GM19099 (cell line): ENCODE results near the gene RGP1.
A peak's percentile ranks its signal among the peaks of the same experiment; 100 is the strongest.

Source experiments
- POLR2A ChIP-seq: IDR thresholded peaks from 3 replicates; pipeline ENCODE4 v1.6.1; 2011; ENCODE audit warnings: low read depth; ENCODE audit not compliant: insufficient read length; ENCODE audit errors: extremely low read depth

The RGP1 gene

DNA sequence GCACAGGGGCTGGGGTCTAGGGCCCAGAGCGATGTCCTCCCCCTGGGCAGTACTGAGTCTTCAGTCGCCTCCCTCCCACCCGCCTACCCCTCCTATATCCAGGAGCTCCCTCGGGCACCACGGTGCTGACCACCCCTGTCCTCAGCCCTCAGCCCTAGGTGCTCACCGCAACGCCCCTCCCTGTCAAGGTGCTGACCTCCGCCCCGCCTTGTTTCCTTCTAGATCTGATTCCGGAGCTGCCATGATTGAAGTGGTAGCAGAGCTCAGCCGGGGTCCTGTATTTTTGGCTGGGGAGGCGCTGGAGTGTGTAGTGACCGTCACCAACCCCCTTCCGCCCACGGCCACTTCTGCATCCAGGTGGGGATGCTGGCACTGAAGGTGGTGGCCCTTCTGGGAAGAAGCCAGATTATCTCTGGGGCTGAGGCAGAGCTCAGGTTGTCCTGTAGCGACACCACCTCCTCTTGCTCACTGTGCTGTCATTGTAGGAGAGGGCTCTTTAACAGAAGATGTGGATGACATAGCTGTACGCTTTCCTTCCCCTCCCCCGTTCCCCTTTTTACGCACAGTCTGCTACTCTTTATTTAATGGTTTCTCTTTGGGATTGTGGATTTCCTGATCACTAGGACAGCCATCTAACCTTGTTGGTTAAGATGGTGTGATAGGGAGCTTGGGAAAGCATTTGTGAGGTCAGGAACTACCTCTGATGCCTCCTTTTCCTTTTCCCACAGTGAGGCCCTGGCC, 598 bp downstream of the RGP1 start:
- no peak for TF ChIP-seq POLR2A

DNA sequence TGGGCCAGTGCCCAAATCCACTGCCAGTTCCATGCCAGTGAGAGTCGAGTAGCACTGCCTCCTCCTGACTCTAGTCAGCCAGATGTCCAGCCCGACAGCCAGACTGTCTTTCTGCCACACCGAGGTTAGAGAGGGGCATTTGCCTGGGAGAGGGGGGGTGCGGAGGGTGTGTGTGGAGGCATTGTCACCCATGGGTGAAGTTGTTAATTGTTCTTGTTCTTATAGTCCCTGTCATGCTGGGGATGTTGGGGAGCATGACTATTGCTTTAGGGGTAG, 1.1 kb downstream of the RGP1 start:
- TF ChIP-seq POLR2A, result no peak

DNA sequence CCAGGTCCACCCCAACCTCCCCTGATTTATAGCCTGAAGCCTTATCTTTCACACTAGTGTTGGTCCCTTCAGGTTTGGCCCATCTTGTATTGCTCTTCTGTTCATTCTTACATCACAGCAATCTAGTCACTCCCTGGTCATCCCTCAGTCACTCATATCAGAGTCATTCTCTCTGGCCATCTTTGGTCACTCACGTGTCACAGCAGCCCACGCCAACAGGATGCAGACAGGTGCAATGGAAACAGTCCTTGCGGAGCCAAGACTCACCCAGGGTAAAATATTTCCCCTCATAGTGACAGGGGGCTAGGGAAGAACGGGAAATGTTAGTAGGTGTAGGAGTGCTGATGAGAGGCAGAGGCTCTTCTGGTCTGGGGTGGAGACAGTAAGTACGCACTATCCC, 4.4 kb downstream of the RGP1 start:
- no peak for TF ChIP-seq POLR2A

DNA sequence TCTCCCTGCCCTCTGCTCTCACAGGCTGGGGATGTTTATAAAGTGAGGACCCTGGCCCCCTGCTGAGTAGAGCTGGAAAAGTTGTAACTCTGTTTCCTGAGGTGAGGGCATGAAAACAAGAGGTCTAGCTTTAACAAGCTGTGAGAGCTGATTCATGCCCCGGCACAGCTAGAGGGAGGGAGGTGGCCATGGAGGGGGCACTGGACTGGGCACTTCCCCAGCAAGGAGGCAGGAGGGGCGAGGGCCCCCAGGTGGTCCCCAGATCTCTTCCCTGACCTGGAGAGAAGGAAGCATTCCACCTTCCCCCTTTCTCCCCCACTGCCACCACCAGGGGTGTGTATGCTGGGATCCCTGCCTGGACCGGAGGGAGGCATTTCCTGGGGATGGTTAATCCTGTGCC, 5.2 kb downstream of the RGP1 start, which contains the start of gene MSMP:
Gene MSMP (minus strand): TSS at position 13 of the 400 bp plus-strand sequence. CDS start 147 bp downstream, outside the sequence.
- TF ChIP-seq POLR2A, result no peak

DNA sequence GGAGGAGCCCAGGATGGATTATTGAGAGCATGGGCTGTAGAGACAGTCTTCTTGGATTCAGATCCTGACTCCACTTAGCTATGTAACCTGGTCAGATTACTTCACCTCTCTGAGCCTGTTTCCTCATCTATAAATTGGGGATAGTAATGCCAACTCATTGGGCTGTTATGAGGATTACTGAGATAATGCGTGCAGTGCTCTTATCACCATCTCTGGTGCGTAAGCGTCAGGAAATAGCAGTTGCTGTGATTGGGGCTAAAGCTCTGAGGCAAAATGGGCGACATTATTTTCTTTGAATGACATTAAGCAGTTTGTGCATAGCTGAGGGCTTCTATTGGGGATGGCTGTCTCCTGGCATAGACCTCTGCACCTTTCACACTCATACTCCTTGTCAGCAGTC, 6.0 kb downstream of the RGP1 start:
- no peak for TF ChIP-seq POLR2A

DNA sequence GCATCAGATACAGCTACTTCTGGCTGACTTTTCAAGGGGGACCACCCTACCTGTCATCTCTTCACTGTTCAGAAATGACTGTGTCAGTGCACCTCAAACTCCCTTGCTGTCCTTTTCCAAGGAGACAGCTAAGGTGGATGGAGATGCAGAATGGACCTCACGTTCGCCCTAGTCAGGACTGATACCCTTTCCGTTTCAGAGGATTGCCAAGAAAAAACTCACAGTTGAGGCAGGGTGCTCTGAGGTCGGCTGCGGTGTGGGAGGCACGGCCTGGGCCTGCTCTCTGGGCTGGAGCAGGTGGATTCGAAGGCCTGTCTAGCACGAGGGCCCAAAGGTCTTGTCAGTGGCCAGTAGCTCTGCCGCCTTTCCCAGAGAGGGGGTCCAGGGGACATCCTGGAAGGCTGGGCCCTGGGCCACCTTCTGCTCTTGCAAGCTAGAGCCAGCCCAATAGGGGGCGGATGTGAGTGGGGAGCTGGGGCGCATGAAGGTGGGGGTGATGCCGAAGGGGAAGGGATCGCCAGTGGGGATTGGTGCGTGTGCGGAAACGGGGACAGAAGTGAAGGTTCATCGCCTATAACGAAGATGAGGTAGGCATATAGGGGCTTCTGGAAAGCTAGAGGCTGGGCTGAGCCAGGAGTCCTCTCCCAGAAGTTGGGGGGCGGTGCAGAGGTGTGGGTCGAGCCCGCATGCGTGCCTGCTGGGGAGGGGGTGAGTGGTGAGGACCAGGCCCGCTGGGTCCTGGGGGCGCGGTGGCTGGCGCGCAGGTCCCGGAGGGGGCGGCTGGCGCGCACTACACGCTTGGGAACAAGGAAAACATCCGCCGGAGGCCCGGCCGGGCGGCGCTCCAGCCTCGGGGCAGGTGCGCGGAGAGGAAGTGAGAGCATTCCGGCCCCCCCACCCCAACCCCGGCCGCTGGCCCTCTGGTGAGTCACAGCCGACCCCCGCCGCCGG, 7.5 kb downstream of the RGP1 start:
- no peak for TF ChIP-seq POLR2A

DNA sequence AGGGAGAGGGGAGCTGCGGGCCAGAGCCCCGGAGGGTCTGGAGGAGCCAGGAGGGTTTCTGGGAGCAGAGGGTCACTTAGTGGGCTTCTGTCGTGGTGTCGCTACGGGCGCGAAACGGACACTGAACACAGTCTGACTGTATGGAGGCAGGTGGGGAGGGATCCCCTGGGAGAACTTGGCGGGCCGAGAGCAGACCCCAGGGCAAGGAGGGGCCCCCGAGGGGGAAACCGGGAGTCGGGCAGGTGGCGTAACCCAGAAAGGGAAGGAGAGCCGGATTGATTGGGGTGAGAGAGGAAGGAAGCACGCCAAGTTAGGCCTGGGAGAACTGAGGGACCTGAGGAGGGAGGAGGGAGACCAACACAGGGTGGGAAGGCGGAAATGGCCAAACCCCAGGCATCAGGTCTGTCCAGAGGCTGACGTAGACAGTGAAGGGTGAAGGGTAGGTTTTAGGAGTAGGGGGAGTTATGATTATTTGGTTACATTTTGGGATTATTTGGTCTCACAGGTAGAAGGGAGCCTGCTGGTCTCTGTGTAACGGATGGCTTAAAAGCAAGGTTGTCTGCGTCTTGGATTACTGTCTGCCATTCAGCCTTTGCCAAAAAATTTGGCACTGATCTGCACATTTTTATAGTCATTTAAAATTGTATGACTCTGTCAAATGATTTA, 8.3 kb downstream of the RGP1 start:
- peak; percentile 34 for TF ChIP-seq POLR2A

DNA sequence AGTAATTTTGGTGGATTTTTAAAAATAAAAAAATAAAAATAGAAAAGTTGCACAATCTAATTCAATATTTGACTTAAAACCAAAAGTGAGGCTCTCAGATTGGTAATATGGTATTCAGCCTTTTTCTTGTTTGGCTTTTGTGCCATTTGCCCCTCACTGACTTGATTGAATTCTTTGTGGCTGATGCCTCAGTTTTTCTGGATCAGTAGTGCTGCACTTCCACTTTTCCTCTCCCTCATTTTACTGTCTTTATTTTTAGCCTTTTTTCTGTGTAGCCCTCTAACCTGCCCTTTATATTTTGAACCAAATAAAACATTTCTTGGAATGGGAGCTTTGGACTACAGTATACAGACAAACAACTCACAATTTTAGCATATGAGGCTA, 8.8 kb downstream of the RGP1 start:
- no peak for TF ChIP-seq POLR2A

DNA sequence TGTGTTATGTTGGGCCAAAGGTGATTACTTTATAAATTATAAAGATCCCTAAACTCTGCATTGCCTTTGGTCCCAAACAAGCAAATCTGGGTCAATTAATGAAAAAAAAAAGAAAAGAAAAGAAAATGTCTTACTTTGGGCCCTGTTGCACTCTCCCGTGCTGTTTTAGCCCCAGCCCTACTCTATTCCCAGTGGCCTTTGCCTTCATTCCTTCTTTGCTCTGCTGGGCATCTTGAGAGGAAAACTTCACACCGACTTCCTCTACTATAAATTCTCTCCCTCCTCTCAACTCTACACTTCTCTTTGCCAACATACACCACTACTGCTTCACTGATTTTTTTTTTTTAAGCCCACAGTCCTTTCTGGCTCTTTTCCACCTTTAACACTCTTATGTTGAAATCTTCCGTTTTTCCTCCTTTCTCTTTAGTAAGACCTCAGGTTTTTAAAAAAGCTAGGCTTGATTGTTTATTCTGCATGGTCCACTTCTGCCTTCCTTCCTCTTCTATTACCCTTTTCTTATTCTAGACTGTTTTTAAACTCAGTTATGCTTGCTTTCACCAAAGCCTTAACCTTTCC, 9.5 kb downstream of the RGP1 start:
- no peak for TF ChIP-seq POLR2A

DNA sequence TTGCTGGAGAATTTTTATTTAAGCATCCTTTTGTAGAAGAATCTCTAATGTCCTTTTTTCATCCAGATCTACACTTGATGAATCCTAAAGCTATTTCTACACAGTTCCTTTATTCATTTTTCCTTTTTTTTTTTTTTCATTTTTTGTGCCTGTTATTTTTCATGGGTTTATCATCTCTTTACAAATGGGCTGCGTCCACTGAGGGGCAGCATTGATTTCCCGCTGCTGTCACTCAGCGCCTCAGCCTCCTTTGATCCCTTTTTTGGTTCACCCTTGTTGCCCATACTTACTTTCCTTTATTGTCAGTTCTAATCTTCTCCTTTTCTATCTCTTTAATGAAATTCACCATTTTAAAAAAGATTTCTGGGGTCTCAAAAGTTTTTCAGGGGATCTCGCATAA, 10.7 kb downstream of the RGP1 start:
- TF ChIP-seq POLR2A, result no peak

DNA sequence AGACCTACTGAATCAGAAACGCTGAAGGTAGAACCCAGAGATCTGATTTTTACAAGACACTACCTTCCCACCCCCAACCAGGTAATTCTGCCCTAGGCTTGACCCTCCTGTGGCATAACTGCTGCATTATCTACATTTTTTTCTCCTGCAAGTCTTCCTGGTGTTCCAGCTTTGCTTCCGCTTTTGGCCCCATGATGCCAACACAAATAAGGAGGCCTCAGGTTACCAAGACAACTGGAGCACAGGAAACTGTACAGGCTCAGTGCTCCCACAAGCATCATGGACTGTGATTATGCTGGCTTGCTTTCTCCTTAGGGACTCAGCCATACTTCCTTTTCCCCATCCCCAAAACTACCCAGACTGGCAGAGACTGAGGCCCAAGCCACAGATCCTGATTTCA, 11.6 kb downstream of the RGP1 start:
- no peak for TF ChIP-seq POLR2A

DNA sequence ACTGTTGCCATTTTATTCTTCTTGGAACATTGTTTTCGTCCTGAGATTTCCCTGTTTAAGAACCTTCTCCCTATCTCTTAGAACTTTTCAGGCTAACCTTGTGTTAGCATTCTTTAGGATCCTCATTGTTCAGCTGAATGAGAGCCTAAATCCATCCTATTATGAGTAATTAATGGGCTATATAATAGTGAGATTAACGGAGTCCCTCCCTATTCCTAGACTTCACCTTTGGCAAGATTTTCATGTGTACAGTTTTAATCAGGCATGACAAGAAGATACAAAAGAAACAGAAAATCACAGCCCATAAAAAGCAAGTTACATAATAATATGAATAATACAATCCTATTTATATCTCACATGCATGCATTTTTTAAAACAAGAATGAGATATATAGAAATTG, 14.1 kb downstream of the RGP1 start:
- no peak for TF ChIP-seq POLR2A

DNA sequence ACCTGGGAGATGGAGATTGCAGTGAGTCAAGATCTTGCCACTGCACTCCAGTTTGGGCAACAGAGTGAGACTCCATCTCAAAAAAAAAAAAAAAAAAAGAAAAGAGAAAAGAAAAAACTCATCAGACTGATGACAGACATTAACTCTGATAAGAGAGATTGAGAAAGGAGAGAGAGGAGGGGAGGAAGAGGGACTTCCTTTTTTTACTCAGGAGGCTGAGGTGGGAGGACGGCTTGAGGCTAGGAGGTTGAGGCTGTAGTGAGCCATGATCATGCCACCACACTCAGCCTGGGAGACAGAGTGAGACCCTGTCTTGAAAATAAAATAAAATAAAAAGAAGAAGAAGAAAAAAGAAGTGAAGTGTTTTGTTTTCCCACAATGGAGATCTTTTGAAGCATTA, 14.7 kb downstream of the RGP1 start:
- TF ChIP-seq POLR2A, result no peak

DNA sequence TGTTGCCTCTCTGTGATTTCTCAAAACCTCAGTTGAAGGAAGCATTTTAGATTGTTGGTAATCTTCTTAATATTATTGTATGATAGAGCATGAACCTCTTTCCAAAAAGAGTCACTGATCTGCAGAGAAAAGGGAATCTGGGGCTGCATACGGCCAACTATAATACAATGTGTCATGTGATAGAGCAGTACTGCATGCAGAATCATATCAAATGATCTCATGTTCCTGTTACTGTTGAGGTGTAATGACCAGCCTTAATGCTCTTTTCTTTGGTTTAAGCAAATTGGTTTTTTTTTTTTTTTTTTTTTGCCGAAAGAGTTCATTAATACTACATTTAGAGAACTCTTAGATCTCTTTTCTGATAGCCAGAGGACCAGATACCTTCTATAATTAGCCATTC, 17.9 kb downstream of the RGP1 start:
- TF ChIP-seq POLR2A, result no peak

DNA sequence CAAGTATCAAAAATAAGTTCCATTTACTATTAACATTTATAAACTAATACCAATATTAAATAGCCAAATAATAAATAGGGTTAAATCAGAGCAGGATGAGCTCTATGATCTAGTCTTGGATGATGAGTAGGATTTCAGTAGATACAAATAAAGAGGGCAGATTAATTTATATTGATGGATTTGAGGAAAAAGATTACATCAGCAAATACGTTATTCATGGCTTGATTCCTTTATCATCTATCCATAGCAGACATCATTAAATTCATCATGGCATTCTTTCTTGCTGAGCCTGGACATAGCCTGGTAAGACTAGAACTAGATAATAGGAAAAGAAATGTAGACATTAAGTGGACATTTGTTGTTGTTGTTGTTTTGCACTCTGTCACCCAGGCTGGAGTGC, 18.4 kb downstream of the RGP1 start:
- no peak for TF ChIP-seq POLR2A
